Keratinocyte (primary cell): Measurements from ENCODE around the gene SURF1. TPM values are rescaled to one million over a fixed set of nuclear protein-coding genes. Genes with fewer than 3 reads are reported as not detected.

Experiments
- DNase-seq: peaks from one replicate; pipeline ENCODE4 v3.0.0-alpha.2; 2011; ENCODE audit warnings: low read depth, missing footprints, low spot score
- FAIRE-seq: peaks from 2 replicates; lab custom pipeline; 2011; peaks lifted over from hg19 to GRCh38; lab: Jason Lieb, UNC
- H2AFZ ChIP-seq: 2 replicates; pipeline ENCODE4 v1.6.0; 2012; ENCODE audit warnings: low read length, control low read depth, inconsistent platforms; ENCODE audit not compliant: control insufficient read depth
- H3K27ac ChIP-seq: 2 replicates; pipeline ENCODE4 v1.5.1; 2011; ENCODE audit warnings: low read length; ENCODE audit not compliant: control insufficient read depth, insufficient read depth
- H3K27me3 ChIP-seq: 3 replicates; pipeline ENCODE4 v1.6.0; 2011; ENCODE audit warnings: low read length; ENCODE audit not compliant: control insufficient read depth, insufficient read depth; ENCODE audit errors: extremely low read depth
- H3K36me3 ChIP-seq, 2 experiments: 2 replicates in 1 of 2; 3 replicates in 1 of 2; pipeline ENCODE4 v1.5.1; 2011; ENCODE audit warnings: low read length in 2 of 2, mild to moderate bottlenecking in 1 of 2; ENCODE audit not compliant: control insufficient read depth in 2 of 2, insufficient read depth in 2 of 2; ENCODE audit errors: extremely low read depth in 1 of 2
- H3K4me1 ChIP-seq: 3 replicates; pipeline ENCODE4 v1.5.1; 2011; ENCODE audit warnings: low read length; ENCODE audit not compliant: control insufficient read depth, insufficient read depth; ENCODE audit errors: extremely low read depth
- H3K4me2 ChIP-seq: 3 replicates; pipeline ENCODE4 v1.6.0; 2011; ENCODE audit warnings: low read depth, low read length; ENCODE audit not compliant: control insufficient read depth, insufficient read depth; ENCODE audit errors: extremely low read depth
- H3K4me3 ChIP-seq, 3 experiments: fragments of 200-600 bp in 1 of 3; sonication (generic) in 1 of 3; 2 replicates in 2 of 3; 3 replicates in 1 of 3; pipeline ENCODE4 v1.5.1; 2011 to 2016; ENCODE audit warnings: low read length in 3 of 3, mild to moderate bottlenecking in 3 of 3, control low read depth in 2 of 3, inconsistent platforms in 1 of 3, low read depth in 1 of 3, mixed read lengths in 1 of 3, mixed run types in 1 of 3, moderate library complexity in 1 of 3; ENCODE audit not compliant: control insufficient read depth in 2 of 3, insufficient read depth in 2 of 3; ENCODE audit errors: extremely low read depth in 1 of 3
- H3K79me2 ChIP-seq: 2 replicates; pipeline ENCODE4 v1.6.0; 2012; ENCODE audit warnings: low read length; ENCODE audit not compliant: control insufficient read depth, insufficient read depth
- H3K9ac ChIP-seq: 3 replicates; pipeline ENCODE4 v1.6.0; 2011; ENCODE audit warnings: low read length; ENCODE audit not compliant: control insufficient read depth, insufficient read depth; ENCODE audit errors: extremely low read depth
- H3K9me1 ChIP-seq: 3 replicates; pipeline ENCODE4 v1.6.0; 2011; ENCODE audit warnings: low read length; ENCODE audit not compliant: control insufficient read depth, insufficient read depth; ENCODE audit errors: extremely low read depth
- H3K9me3 ChIP-seq: 2 replicates; pipeline ENCODE4 v1.5.1; 2012; ENCODE audit warnings: low read depth, low read length; ENCODE audit not compliant: control insufficient read depth
- H4K20me1 ChIP-seq: 3 replicates; pipeline ENCODE4 v1.6.0; 2011; ENCODE audit warnings: low read length; ENCODE audit not compliant: control insufficient read depth, insufficient read depth; ENCODE audit errors: extremely low read depth
- CTCF ChIP-seq, 3 experiments: IDR thresholded peaks in 1 of 3; conservative IDR thresholded peaks in 1 of 3; optimal IDR thresholded peaks in 1 of 3; 2 replicates in 2 of 3; 3 replicates in 1 of 3; pipeline versions ENCODE3 to v1.5.1; 2011; ENCODE audit warnings: low read length in 3 of 3, mild to moderate bottlenecking in 3 of 3, moderate library complexity in 2 of 3, control low read depth in 1 of 3, inconsistent platforms in 1 of 3; ENCODE audit not compliant: insufficient read depth in 2 of 3; ENCODE audit errors: extremely low read depth in 1 of 3
- EZH2 ChIP-seq: IDR thresholded peaks from one replicate; pipeline ENCODE4 v1.6.1; 2012; ENCODE audit warnings: inconsistent platforms, mild to moderate bottlenecking, low read length, moderate library complexity
- dilution Hi-C: fragments of 300-500 bp; cut with MboI; formaldehyde crosslinking; loops from one replicate; pipeline ENCODE4 v1.7.0; 2020; ENCODE audit warnings: low sequenced_read_pairs; ENCODE audit not compliant: extremely low pct_ligation_motif_present
- polyA plus RNA-seq, 5 experiments: library from polyadenylated mRNA; depleted of rRNA in 3 of 5; stranded (reverse) in 3 of 5; stranded (forward) in 1 of 5; unstranded in 1 of 5; fragments of >200 nt; gene quantifications; 1 replicate in 1 of 5; 2 replicates in 3 of 5; 3 replicates in 1 of 5; pipeline versions ENCODE4 v1.2.1 to v1.2.3, GENCODE V29; 2011 to 2012; ENCODE audit warnings: missing spikeins in 2 of 5, low read depth in 1 of 5, low replicate concordance in 1 of 5

The SURF1 gene
- polyA plus RNA-seq, 1 donor (not counting 4 experiments of a cell fraction or from before 2014, with no cell fraction given), result 31.1 TPM

- Histone ChIP-seq H3K4me3 (no peak overlapping the region), H3K9me3 (no peaks in the 10 kb centered on the region), H3K4me1 (peaks cover 18% of the 10 kb centered on the region), H3K27ac (no peak overlapping the region), H2AFZ (no peak overlapping the region), H3K27me3 (no peaks in the 10 kb centered on the region), H3K4me2 (no peak overlapping the region), H3K9me1 (no peaks in the 10 kb centered on the region), H3K79me2 (peaks cover 39% of the 10 kb centered on the region), H3K9ac (no peak overlapping the region), H3K36me3 (peaks cover 24 to 31% of the 10 kb centered on the region in 2 experiments), H4K20me1 (no peaks in the 10 kb centered on the region)
- dilution Hi-C loops, result no loop called here
- DNase-seq (no peak), FAIRE-seq (no peak)
- TF ChIP-seq EZH2 (no peak), CTCF (optimal IDR thresholded peaks at IDR 0.05 in 1 of 3, IDR thresholded peaks at IDR 0.05 in 1 of 3, conservative IDR thresholded peaks at IDR 0.05 in 1 of 3; ENCODE audit: extremely low read depth in 1 of 3, insufficient read depth in 2 of 3, low read length in 3 of 3) (no peak)
Measured at GRCh38 chr9:133333011-133333410, 23.3 kb downstream of the SURF1 start.

- TF ChIP-seq EZH2, result no peak
- no peak for TF ChIP-seq CTCF (optimal IDR thresholded peaks at IDR 0.05 in 1 of 3, IDR thresholded peaks at IDR 0.05 in 1 of 3, conservative IDR thresholded peaks at IDR 0.05 in 1 of 3; ENCODE audit: extremely low read depth in 1 of 3, insufficient read depth in 2 of 3, low read length in 3 of 3)
Measured at GRCh38 chr9:133332381-133332730, 23.9 kb downstream of the SURF1 start.

More at GRCh38 chr9:133332381-133332730, 23.9 kb downstream of the SURF1 start:
- Histone ChIP-seq H3K4me3 (no peak overlapping the region), H3K27me3 (no peaks in the 10 kb centered on the region), H3K9me3 (no peaks in the 10 kb centered on the region), H3K9me1 (no peaks in the 10 kb centered on the region), H3K9ac (no peak overlapping the region), H3K4me2 (no peak overlapping the region), H4K20me1 (no peaks in the 10 kb centered on the region), H3K27ac (no peak overlapping the region), H3K4me1 (peaks cover 18% of the 10 kb centered on the region), H2AFZ (no peak overlapping the region), H3K36me3 (peaks cover 20 to 31% of the 10 kb centered on the region in 2 experiments), H3K79me2 (peaks cover 39% of the 10 kb centered on the region)
- dilution Hi-C loops, result no loop called here
- FAIRE-seq, result no peak
- DNase-seq, result no peak
